ENCODE measurements around the gene KIF12.
"Not testable (repeated sequence)": the region's sequence is repeated elsewhere in the genome, so short reads cannot be mapped to it uniquely, and the experiment has no call there.

The KIF12 gene

GRCh38 chr9:114098936-114099668 is at the start of gene KIF12:
KIF12 (minus strand) TSS chr9:114099292; CDS start chr9:114099276, 16 bp downstream.
- DNase-seq: no peak

- DNase-seq: no peak
Measured at GRCh38 chr9:114146735-114147134, 47.6 kb upstream of the KIF12 start.

- DNase-seq: no peak
Measured at GRCh38 chr9:114143234-114143633, 44.1 kb upstream of the KIF12 start.

DNA sequence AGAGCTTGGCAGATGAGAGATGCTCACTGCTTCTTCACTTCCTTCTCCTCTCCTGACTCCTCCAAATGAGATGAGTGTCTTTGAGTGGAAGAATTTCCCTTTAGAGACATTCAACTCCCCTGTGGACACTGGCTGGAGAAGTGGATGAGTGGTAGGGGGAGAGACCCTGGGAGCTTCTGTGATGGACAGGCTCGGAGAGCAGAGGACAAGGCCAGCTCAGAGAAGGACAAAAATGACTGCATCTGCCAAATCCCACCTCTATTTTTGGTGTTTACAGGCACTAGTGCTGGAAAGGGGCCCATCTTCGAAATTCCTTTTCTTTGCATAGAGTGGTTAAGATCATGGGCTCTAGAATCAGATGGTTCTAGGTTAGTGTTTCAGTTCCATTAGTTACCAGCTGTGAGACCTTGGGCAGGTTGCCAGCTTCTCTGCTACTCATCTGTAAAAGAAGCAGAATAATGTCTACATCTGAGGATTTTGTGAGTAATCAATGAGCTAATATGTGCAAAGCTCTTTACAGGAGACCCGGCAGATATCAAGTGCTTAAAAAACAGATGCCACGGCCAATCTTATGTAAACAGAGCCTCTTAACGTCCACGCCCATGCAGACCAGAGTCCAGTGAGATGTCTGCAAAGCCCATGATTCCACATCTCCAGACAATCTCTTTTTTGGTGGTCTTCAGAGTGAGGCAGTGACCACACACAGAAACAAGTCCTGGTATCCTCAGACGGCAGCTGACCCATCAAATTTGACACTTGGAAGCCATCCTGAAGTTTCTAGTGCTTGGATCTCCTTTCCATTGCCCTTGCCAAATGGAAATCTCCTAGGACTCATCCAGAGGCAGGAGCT is 42.7 kb upstream of the KIF12 start:
- no peak for DNase-seq

DNA sequence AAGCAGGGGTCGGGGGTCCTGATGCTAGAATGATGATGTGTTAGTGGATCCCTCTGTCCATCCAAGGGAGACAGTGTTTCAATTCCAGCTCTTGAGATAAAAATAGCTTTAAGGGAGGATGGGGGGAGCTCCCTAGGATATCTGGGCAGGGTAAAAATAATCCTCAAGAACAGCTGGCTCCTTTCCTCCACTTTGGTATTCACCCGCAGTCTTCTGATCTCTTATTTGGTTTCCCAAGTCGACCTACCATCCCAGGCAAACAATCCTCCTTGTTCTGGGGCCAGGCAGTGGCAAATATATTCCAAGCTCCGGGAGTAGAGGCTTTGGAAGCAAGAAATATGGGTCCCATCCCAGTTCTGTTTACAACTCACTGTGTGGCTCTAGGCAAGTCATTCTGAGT is 41.8 kb upstream of the KIF12 start:
- no peak for DNase-seq

DNA sequence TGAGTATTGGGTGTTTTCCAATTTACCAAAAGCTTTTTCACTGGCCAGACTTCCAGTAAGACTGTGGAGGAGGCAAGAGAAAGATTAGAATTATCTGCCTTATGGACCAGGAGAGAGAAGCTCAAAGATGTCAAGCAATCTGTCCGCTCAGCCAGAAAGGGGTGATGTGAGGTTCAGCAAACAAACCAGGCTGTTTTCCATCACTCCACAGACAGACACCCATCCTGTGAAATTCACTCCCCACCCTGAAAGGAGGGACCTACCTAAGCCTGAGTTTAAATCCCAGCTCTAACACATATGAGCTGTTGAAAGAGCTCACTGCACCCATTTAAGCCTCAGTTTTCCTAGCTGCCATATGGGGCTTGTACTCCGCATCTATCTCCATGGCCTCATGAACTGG is 41.3 kb upstream of the KIF12 start:
- DNase-seq: no peak

GRCh38 chr9:114139071-114139470 is 40.0 kb upstream of the KIF12 start:
- DNase-seq: no peak

DNA sequence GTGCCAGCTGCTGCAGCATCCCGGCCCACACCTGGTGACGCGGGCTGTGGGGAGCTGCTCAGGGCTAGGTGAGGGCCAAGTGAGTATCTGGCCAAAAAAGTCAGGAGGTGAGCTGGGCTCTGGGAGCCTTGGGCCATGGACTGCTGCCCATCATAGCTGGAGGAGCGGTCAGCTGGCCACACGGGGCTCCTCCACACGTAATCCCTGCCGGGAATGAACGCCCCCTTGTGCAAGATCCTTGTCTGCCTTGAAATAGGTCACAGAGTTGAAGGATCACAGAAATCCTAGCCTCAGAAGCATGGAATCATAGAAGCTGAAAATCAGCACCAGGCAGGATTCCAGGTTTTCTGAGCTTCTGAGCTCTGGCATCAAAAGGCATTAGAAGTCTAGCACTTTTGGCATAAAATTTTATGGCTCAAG is 39.5 kb upstream of the KIF12 start:
- no peak for DNase-seq

GRCh38 chr9:114137831-114138230 is 38.7 kb upstream of the KIF12 start:
- DNase-seq: no peak

DNA sequence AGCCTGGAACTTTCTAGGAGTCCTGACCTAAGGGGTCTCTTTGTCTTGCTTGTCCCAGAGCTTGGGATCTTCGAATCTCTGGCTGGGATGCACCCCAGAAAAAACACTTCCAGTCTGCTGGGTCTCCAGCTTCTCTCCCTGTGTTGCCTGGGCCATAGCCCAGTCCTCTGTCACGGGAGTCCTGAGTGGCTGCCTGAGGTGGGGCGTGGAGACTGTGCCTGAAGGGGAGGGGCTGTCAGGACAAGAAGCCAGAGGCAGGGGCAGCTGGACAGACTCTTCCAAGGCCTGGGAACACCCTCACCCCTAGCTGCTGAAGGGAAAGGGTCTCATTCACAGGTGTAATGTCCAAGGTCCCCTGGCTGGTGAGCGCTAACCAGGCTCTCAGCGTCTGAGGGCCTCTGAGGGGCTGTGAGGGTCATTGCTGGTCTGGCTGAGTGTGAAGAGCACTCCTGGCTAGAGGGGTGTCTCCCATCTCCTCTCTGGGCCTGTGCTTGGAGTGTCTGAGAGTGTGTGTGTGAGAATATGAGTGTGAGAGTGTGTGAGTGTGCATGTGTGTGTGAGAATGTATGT is 35.8 kb upstream of the KIF12 start:
- DNase-seq: no peak

- DNase-seq: no peak
Measured at GRCh38 chr9:114132550-114132918, 33.4 kb upstream of the KIF12 start.

DNA sequence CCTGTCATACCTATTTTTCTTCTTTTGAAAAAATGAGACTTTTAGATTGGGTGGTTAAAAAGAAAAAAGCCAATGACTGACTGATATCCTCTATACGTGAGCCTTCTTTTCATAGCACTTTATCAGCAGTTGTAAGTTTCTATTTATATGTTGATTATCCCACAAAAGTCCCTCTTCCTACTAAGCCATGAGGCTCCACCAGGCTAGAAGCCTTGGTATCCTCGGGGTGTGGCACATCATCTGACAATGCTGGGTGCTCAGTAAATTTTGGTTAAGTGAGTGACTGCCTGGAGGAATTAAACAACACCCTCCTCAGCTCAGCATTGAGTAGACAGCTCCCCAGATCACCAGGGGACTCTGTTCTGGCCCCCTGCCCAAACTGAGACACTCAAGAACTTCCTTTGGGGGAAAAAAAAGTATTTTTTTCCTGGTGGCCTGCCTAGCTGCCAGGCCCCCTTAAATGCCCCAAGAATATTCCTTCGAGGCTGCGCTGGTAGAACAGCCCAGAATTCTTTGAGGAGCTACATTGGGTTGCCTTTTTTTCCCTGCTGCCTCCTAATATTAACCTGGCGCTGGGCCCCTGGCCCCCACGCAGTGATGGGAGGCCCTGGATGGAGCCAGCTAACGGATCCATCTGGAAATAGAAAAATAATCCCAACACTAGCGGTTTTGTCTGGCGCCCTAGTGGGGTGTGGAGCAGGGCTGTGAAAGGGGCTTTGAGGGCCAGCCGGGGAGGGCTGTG is 32.9 kb upstream of the KIF12 start:
- no peak for DNase-seq

- no peak for DNase-seq
Measured at GRCh38 chr9:114130624-114131277, 31.7 kb upstream of the KIF12 start.

- no peak for DNase-seq
Measured at GRCh38 chr9:114130141-114130540, 31.0 kb upstream of the KIF12 start.

GRCh38 chr9:114128759-114129158 is 29.7 kb upstream of the KIF12 start:
- not testable (repeated sequence) for DNase-seq

DNA sequence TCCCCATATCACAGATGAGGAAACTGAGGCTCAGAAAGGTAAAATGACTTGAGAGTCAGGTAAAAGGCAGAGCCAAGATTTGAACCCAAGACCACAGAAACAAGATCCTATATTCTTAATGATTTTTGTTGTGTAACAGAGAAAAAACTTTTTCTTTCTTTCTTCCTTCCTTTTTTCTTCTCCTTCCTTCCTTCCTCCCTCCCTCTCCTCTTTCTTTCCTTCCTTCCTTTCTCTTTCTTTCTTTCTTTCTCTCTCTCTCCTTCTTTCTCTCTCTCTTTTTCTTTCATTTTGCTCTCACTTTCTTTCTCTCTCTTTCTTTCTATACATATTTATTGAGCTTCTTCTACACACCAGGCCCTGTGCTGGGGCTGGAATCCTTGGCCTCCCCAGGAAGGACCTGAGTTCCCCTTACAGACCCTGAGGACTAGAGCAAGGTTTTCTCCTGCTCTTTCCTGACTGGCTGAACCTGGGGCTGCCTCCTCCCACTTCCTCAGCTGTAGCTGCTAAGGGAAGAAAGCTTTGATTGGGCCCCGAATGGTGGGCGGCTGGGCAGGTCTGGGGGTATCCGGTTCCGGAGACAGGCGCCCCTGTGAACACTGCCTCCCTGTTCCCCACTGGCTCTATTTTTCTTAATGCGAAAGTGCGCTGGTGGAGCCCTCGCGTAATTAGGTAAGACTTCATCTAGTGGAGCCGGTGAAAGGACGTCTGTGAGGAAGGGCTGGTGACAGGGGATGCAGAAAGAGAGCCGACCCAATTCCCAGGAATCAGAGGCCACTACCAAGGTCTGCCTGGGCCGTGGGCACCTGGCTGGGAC is 27.4 kb upstream of the KIF12 start:
- DNase-seq: no peak

DNA sequence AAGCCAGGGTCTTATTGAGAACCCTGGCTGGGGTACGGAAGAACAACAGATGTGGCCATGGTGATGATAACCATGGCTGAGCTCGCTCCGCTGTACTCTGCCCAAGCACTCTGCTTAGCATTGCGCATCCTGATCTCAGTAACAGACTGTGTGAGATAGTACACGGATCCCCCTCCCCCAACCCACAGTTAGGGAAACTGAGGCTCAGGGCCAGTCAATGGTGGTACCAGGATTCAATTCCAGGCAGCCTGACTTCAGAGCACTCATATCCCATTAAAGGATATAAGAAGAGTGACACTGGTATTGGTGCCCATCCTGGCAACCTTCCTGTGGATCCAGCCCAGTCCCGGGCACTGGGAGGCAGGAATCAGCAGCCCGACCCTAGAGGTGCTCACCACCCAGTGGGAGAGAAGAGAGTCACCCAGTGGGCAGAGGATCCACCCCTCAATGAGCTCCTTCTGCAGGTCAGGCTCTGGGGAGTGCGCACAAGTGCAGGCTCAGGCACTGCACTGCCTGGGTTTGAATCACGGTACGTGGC is 26.5 kb upstream of the KIF12 start:
- DNase-seq: no peak

- DNase-seq: no peak
Measured at GRCh38 chr9:114124666-114125475, 25.8 kb upstream of the KIF12 start.

DNA sequence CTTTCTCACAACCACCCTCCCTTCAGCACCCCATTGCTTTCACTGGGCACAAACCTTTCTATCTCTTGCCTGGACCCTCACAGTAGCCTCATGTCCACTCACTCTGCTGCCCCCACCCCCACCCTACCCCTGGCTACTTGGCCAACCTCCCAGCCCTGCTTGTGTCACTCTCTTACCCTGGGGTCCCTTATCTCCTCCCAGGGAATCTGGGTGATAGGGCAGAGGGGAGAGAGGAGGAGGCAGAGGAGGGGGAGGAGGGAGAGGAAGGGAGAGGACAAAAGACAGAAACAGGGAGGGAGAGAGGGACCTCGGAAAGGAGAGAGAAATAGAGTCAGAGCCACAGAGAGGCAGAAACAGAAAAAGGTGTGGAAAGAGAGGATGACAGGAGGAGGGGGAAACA is 25.0 kb upstream of the KIF12 start:
- no peak for DNase-seq

All from SIG-M5 (cell line).